CD4-positive, alpha-beta T cell treated with Interferon gamma for 1 hour (primary cell): ENCODE data around the gene SLC46A1.
A peak's percentile ranks its signal among the peaks of the same experiment; 100 is the strongest.

ENCODE experiments used
- DNase-seq: peaks from one replicate; pipeline ENCODE4 v3.0.0-alpha.2; 2020

The SLC46A1 gene

DNA sequence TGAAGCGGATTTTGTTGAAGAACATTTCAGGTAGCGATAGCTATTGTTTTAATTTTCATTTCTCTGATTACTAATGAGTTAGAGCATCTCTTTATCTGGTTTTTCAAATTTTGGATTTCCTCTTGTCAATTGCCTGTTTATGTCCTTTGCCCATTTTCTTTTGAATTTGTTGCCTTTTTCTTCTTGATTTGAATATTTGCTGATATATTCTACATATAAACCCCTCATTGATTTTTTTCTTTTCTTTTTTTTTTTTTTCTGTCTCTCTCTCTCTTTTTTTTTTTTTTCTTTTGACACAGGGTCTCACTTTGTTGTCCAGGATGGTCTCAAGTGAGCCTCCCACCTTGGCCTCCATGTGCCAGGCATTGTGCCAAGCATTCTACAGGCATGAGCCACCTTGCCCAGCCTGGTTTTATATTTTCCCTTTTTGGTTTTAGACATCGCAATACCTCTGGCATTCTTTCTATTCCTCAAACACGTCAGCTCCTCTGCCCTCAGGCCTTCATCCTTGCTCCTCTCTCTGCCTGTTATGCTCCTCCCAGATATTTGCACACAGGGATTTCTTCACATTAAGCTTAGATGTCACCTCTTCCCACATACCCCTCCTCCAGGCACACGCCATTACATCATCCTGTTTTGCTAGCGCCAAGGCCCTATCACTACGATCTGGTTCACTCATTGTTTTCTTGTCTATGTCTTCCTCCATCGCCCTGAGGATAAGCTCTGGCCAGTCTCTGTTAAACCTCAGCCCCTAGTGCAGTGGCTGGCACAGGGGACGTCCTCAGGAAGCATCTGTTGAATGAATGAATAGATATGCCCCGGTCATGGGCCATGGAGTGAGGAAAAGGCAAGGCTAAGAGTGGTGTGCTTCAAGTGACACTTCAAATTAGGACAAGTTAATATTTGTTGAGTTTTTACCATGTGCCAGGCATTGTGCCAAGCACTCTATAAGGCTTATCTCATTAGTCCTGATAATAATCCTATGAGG is 25.9 kb downstream of the SLC46A1 start:
- DNase-seq, result no peak

- DNase-seq, result no peak
Measured at GRCh38 chr17:28372945-28373274, 33.1 kb downstream of the SLC46A1 start.

- no peak for DNase-seq
Measured at GRCh38 chr17:28372203-28372944, 33.6 kb downstream of the SLC46A1 start.

DNA sequence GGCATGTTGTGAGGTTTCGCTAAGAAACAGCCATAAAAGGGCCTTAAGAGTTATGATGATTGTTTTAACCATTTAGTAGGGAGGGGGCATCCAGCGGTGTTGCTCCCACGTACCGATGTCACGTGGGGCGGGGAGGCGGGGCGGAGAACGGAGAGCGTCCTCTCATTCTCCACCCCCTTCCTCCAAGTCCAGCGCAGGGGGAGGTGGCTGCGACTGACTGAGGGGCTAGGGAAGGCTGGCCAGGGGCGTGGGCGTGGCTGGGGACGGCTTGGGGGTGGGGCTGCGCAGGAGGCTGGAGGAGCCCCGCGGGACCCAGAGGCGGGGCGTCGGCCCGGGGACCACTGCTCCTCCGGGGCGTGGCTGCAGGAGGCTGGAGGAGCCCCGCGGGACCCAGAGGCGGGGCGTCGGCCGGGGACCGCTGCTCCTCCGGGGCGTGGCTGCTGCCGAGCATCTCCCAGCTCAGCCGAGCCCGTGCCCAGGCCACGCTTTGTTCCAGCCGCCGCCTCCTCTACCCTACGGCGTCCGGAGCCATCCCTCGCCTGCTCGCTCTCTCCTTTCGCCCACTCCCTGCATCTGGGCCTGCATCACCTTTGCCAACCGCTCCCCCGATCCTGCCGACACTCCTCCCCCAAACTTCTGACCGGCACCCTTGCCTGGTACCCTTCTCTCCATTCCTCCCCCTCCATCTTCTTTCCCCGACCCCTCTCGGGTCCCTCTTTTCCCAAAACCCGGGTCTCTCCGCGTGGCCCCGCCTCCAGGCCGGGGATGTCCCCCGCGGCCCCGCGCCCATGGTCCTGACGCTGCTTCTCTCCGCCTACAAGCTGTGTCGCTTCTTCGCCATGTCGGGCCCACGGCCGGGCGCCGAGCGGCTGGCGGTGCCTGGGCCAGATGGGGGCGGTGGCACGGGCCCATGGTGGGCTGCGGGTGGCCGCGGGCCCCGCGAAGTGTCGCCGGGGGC is 34.5 kb downstream of the SLC46A1 start, which contains the start of gene SARM1:
Gene SARM1 (plus strand): TSS at position 450 of the 958 bp plus-strand sequence. CDS start 339 bp downstream, at position 789.
- DNase-seq, result peak; percentile 88

GRCh38 chr17:28370744-28371103 is 35.3 kb downstream of the SLC46A1 start:
- no peak for DNase-seq

DNA sequence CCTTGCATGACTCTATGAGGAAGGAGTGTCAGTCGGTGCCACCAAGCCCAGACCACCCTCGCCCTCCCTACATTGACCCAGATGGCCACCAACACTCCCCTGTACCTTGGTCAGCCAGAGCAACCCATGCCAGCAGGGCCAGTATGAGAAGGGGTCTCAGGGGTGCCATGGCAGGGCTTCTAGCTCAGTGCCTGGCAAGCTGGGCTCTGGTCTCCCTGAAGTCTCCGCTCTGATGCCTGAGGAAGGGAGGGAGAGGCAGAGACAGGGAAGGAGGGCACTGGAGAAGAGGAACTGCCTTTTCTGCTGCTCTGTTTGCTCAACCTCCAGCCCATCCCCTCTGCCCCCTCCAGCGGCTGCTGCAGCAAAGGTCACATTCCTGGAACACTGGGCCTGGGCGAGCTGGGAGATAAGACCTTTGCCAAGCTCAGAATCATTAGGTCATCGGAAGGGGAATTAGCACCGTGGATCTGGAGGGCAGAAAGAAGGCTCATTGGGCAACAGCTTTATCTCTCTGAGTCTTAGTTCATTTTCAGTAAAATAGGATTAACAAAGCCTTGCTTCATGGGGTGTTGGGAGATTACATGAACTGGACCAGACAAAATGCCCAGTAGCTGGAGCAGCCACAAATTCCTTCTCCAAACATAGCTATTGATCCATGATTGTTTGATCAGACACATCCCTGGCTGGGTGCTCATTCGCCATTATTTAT is 35.8 kb downstream of the SLC46A1 start, which contains the start of gene VTN:
Gene VTN (minus strand): TSS at position 273 of the 709 bp plus-strand sequence. CDS start 104 bp downstream, at position 169.
- no peak for DNase-seq

GRCh38 chr17:28369684-28370034 is 36.4 kb downstream of the SLC46A1 start:
- no peak for DNase-seq

DNA sequence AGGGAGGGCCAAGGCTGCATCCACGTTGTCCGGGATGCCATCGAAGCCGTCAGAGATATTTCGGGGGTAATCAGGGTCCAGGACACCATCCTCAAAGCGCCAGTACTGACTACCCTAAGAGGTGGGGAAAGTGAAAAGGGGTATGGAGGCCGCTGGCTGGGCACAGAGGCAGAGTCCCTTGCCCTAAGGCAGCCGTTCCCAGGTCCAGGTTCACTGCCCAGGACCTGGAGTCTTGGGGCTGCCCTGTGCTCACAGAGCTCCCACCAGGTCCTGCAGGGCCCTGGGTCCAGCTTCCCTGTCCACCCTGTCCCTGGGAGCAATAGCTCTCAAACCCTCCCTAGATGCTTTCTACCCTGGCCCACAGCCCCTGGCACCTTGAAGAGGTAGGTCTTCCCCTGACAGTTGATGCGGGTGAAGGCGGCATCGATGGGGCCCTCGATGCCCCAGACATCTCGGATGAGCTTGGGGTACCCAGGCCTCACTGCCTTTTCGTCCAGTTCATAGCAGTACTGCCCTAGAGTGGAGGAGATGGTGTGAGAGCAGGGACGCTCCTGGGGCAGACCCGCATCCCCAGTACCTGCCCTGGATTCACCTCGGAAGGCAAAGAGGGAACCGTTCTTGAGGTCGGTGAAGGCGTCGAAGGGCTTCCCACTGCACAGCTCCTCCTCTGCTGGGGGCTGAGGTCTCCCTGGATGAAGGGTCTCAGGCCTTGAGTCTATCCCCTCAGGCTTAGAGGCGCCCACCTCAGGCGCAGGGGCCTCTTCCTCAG is 36.9 kb downstream of the SLC46A1 start:
- DNase-seq, result no peak

DNA sequence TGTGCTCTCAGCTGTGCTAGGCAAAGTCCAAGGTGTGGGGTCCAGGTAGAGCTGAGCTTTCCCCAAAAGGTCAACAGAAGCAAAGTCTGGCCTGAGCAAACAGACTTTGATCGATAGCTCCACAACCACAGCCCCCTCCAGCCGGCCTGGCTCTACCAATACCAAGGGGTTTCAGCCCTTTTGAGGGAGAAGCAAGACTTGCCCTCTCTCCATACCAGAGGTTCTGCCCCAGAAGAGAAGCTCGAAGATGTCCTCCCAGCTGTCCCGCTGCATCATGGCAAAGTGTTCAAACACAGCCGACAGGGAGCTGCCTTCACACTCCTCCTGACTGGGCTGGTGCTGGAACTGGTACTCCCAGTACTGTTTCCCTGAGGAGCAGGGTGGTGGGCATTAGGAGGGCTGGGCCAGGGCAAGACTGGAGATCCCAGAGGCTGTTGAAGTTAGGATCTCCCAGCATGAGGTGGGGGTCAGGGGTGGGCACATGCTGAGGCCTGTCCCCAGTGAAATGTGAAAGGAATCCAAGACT is 37.6 kb downstream of the SLC46A1 start:
- DNase-seq, result no peak

DNA sequence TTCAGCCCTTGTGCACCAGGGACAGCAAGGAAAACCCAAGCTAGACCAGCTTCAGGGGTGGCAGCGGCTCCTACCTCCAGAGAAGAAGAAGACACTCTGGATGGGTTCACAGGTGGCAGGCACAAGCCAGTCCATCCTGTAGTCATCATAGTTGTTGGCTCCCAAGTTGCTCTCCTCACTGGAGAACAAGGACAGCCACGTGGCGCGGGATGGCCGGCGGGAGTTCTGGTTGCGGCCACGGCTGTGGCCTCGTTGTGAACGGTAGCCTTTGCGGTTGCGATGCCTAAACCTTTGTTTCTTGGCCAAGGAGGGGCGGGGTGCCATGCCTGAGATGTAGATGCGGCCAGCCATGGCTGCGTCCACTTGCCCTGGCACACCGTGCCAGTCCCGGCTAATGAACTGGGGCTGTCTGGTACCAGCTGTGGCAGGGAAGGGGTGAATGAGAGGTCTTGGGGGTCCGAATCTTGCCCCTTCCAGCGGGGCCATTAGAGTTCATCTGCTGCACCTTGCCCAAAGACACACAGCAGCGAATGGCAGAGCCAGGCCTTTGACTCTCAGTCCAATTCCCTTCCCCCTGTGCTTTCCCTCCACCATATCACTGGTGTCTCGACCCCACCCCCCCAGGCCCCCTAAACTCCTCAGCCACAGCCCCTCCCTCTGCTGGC is 38.2 kb downstream of the SLC46A1 start:
- DNase-seq, result no peak

GRCh38 chr17:28366605-28367004 is 39.4 kb downstream of the SLC46A1 start:
- DNase-seq, result no peak

- no peak for DNase-seq
Measured at GRCh38 chr17:28365487-28365886, 40.5 kb downstream of the SLC46A1 start.

DNA sequence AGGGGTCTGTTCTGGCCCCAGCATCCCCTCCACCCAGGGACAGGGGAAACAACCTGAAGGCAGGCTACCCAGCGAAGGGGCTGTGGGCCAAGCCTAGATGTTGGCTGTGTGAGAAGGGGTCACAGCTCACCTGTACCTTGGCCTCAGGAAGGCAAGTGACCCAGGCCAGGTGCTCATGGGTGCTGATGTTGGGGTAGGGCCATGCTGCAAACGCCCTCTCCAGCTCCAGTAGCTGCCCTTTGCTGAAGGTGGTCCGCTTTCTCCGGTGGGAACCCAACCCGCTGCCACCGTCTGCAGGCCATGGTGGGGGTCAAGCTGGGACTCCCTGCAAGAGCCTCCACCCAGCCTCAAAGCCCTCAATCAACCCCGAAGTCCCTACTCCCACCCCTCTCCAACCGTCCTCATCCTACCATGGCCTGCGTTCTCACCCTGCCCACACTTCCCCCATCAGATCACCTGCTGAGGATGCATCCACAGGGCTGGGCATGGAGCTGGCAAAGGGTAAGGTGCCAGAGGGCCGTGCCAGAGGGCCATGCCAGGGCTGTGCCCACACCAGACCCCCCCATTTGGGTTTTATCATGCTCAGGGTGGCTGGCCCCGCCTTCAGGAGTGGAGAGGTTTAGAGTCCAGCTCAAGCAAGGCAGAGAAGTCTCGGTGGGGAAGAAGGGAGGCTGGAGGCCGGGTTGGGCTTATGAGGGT is 41.2 kb downstream of the SLC46A1 start, which contains the start of gene SEBOX:
Gene SEBOX (minus strand): TSS at position 535 of the 699 bp plus-strand sequence. CDS start 48 bp downstream, at position 487.
- no peak for DNase-seq

GRCh38 chr17:28363776-28364650 is 42.0 kb downstream of the SLC46A1 start:
- no peak for DNase-seq

GRCh38 chr17:28363186-28363585 is 42.8 kb downstream of the SLC46A1 start:
- no peak for DNase-seq

DNA sequence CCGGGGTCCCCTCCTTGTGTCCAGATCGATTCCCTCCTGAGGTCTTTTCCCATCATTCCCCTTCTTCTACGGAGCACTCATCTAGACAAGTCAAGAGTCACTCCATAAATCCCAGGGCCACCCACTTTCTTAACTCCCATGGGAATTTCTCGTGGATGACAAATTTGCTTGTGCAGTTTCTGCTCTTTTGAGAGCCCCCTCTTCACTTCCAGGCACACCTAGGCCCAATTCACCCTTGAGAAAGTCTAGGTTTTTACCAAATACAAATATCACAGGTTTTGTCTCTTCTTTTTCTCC is 48.2 kb downstream of the SLC46A1 start:
- no peak for DNase-seq

DNA sequence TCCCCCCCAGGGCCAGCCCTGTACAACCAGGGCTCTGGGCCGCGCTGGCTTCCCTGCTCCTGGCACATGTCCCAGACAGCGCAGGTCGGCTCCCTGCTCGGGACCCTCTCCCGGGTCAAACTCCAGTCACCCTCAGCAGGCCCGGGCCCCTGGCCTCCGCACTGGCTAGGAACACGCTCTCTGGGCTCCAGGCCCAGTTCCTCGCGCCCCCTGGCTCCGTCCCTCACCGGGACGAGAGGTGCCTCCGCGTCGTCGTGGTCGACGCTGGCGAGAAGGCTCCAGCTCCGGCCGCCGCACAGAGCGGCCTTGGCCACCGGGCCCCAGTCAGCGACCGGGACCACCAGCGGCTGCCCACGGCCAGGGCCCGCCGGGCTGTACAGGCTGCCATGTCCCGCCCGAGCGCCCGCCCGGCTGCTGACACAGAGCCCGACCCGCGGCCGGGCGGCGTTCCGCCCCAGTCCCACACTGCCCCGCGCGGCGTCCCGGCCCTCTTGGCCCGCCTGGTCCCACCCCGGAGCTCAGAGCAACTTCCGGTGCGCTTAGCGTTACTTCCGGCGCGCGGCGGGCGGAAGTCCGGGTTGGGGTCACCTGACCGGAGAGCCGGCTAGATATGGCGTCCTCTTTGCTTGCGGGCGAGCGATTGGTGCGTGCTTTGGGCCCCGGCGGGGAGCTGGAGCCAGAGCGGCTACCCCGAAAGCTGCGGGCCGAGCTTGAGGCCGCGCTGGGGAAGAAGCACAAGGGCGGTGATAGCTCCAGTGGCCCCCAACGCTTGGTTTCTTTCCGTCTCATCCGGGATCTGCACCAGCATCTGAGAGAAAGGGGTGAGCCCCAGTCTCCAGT is 48.7 kb downstream of the SLC46A1 start, which contains the start of gene POLDIP2:
Gene POLDIP2 (minus strand): TSS at position 467 of the 840 bp plus-strand sequence. CDS start 79 bp downstream, at position 388.
- DNase-seq, result peak; percentile 96

DNA sequence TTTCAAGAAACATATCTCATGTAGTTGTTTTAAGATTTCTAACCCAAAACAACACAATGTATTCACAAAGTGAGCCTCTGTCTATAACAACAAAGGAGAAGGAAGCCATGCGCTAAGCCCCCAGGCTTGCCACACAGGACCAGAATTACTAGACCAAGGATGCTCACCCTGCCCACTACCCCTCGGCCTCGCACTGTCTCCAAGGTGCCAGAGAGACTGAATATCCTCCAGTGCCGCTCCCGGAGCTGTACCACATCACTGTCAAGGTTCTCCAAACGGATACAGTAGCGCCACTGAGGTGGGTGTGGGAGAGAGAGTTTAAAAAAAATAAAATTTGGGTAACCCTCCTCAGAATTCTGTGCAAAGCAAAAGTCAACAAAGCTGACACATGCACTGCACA is 55.7 kb downstream of the SLC46A1 start:
- DNase-seq, result no peak
